Caco-2 (cell line): ENCODE data around the gene PAX4. TPM values are rescaled to one million over a fixed set of nuclear protein-coding genes. Genes with fewer than 3 reads are reported as not detected.

Experiments used
- BruUV-seq: library from RNA; stranded (reverse); fragments of 400-500 nt; replicated peaks from 2 replicates; lab custom pipeline; 2021; lab: Mats Ljungman, UMichigan
- CTCF ChIA-PET: fragments of 300-600 bp; sonication (Branson Sonifier 250); formaldehyde crosslinking; loops from one replicate; lab custom pipeline; 2022; ENCODE audit warnings: antibody characterized with exemption; lab: Charles Lee
- POLR2A ChIA-PET: fragments of 300-600 bp; sonication (Branson Sonifier 250); formaldehyde crosslinking; loops from one replicate; lab custom pipeline; 2022; ENCODE audit warnings: antibody characterized with exemption; lab: Charles Lee
- DNase-seq, 2 experiments: peaks; one replicate each; pipeline versions ENCODE4 v3.0.0 to v3.0.0-alpha.2; 2020 to 2022
- H3K27me3 ChIP-seq: replicated peaks from 2 replicates; pipeline ENCODE4 v1.6.0; 2011; ENCODE audit warnings: low read length; ENCODE audit not compliant: control insufficient read depth, insufficient read depth
- H3K36me3 ChIP-seq: 2 replicates; pipeline ENCODE4 v1.5.1; 2011; ENCODE audit warnings: low read length; ENCODE audit not compliant: control insufficient read depth, insufficient read depth
- H3K4me1 ChIP-seq: fragments of 250-450 bp; sonication (Bioruptor Pico); 2 replicates; pipeline ENCODE4 v1.5.1; 2020; ENCODE audit warnings: mild to moderate bottlenecking
- H3K4me3 ChIP-seq: 2 replicates; pipeline ENCODE4 v1.5.1; 2011; ENCODE audit warnings: low read depth, mild to moderate bottlenecking, control low read depth, low read length
- H3K9me3 ChIP-seq: fragments of 250-450 bp; sonication (Bioruptor Pico); 2 replicates; pipeline ENCODE4 v1.5.1; 2020; ENCODE audit warnings: mild to moderate bottlenecking, moderate library complexity
- H3K27ac Mint-ChIP-seq: one replicate; pipeline ENCODE4 v1.8.0; 2022; ENCODE audit warnings: mixed read lengths; ENCODE audit not compliant: unreplicated experiment
- H3K27me3 Mint-ChIP-seq: one replicate; pipeline ENCODE4 v1.8.0; 2022; ENCODE audit warnings: mixed read lengths; ENCODE audit not compliant: insufficient read depth, unreplicated experiment
- H3K36me3 Mint-ChIP-seq: one replicate; pipeline ENCODE4 v1.8.0; 2022; ENCODE audit warnings: mild to moderate bottlenecking, mixed read lengths; ENCODE audit not compliant: insufficient read depth, unreplicated experiment
- H3K4me1 Mint-ChIP-seq: one replicate; pipeline ENCODE4 v1.8.0; 2022; ENCODE audit warnings: low read depth, mixed read lengths; ENCODE audit not compliant: unreplicated experiment
- H3K4me3 Mint-ChIP-seq: one replicate; pipeline ENCODE4 v1.8.0; 2022; ENCODE audit warnings: mild to moderate bottlenecking, moderate library complexity, mixed read lengths; ENCODE audit not compliant: unreplicated experiment
- H3K9me3 Mint-ChIP-seq: one replicate; pipeline ENCODE4 v1.8.0; 2022; ENCODE audit warnings: mixed read lengths; ENCODE audit not compliant: unreplicated experiment
- intact Hi-C: fragments of 100-400 bp; cut with micrococcal nuclease; formaldehyde crosslinking; loops from one replicate; pipeline ENCODE4 v1.10.0; 2022; ENCODE audit not compliant: unreplicated experiment
- total RNA-seq: library from RNA; stranded (reverse); gene quantifications from 2 replicates; pipeline ENCODE4 v1.2.3, GENCODE V29; 2022
- TF ChIP-seq, protein P1 (sequence below), 2 experiments: fragments of 200-600 bp in 1 of 2; IDR thresholded peaks; 1 replicate in 1 of 2; 2 replicates in 1 of 2; pipeline versions ENCODE4 v1.5.1 to v1.8.0; 2011 to 2022; ENCODE audit warnings: antibody characterized with exemption in 1 of 2, control low read depth in 1 of 2, inconsistent platforms in 1 of 2, low read depth in 1 of 2, low read length in 1 of 2, mild to moderate bottlenecking in 1 of 2, moderate library complexity in 1 of 2; ENCODE audit not compliant: insufficient read depth in 1 of 2, severe bottlenecking in 1 of 2, unreplicated experiment in 1 of 2

PAX4 gene
- total RNA-seq, 1 experiment from 2014 or later: not detected

DNA sequence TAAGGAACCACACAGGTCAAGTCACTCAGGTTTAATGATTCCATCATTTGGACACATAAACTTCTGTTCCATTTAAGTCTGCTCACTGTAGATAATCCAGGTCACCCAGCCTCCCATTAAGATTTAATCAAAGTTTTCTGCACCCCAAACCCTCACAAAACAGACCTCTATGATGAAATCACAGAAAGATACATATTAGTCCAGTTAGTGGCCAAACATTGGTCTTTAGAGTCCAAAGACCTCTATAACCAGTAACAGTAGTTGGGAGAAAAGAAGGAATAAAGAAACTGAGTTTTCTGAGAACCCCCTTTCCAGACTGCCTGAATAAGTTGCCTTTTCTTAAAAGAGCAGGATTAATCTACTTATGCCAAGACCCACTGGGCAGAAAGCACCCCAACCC, 37.3 kb downstream of the PAX4 start:
- DNase-seq: no peak
- intact Hi-C loops: loop anchor here (10.0 kb wide), 1 partner anchor 186 kb away; the partner anchor contains the start of gene ZNF800
- H3K4me3 Mint-ChIP-seq: no peak overlapping the region
- 0 out of 2 replicates have a peak, but pooled peaks cover 6% of the 10 kb centered on the region for H3K4me1 ChIP-seq
- no peaks in the 10 kb centered on the region for H3K9me3 Mint-ChIP-seq
- H3K36me3 Mint-ChIP-seq: peaks cover 11% of the 10 kb centered on the region
- TF ChIP-seq, protein P1, sequence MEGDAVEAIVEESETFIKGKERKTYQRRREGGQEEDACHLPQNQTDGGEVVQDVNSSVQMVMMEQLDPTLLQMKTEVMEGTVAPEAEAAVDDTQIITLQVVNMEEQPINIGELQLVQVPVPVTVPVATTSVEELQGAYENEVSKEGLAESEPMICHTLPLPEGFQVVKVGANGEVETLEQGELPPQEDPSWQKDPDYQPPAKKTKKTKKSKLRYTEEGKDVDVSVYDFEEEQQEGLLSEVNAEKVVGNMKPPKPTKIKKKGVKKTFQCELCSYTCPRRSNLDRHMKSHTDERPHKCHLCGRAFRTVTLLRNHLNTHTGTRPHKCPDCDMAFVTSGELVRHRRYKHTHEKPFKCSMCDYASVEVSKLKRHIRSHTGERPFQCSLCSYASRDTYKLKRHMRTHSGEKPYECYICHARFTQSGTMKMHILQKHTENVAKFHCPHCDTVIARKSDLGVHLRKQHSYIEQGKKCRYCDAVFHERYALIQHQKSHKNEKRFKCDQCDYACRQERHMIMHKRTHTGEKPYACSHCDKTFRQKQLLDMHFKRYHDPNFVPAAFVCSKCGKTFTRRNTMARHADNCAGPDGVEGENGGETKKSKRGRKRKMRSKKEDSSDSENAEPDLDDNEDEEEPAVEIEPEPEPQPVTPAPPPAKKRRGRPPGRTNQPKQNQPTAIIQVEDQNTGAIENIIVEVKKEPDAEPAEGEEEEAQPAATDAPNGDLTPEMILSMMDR (IDR thresholded peaks at IDR 0.05; ENCODE audit: insufficient read depth in 1 of 2, low read depth in 1 of 2, low read length in 1 of 2, severe bottlenecking in 1 of 2, unreplicated experiment in 1 of 2): no peak
- no peak overlapping the region for H3K27ac Mint-ChIP-seq
- CTCF ChIA-PET: no interaction called here
- peaks cover 21% of the 10 kb centered on the region for H3K4me1 Mint-ChIP-seq
- no peak overlapping the region for H3K4me3 ChIP-seq
- no peaks in the 10 kb centered on the region for H3K27me3 Mint-ChIP-seq
- BruUV-seq: no TSS peak
- no peaks in the 10 kb centered on the region for H3K27me3 ChIP-seq
- POLR2A ChIA-PET: no interaction called here
- H3K36me3 ChIP-seq: peaks cover 4% of the 10 kb centered on the region
- H3K9me3 ChIP-seq: no peaks in the 10 kb centered on the region

DNA sequence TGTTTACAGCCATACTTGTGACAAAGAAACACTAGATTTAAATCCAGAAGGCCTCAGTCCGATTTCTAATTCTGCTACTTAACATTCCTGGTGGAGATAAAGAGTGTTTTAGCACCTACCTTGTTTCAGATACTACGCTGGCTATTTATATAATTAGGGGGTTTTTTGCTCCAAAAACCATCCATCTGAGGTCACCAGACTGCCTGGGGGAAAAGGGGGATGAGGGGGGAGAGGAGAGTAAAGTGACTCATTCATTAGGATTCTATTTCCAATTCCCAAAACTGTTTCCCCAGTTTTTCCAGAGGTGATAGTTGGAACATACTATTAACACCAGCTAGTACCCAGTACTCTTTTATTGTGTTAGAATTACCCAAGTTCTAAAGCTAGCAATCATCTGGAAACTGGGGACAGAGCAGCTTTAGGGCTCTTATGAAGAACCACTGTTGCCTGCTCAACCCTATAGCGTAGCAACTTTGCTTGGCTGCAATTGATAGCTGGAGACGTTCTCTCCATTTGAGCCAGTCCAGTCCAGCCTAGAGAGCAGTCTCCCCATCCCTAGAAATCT, 39.1 kb downstream of the PAX4 start:
- Mint-ChIP-seq H3K4me3 (no peak overlapping the region), H3K4me1 (peaks cover 10% of the 10 kb centered on the region), H3K36me3 (no peaks in the 10 kb centered on the region), H3K27me3 (no peaks in the 10 kb centered on the region), H3K27ac (no peak overlapping the region), H3K9me3 (no peaks in the 10 kb centered on the region)
- CTCF ChIA-PET: no interaction called here
- no peaks in the 10 kb centered on the region for H3K27me3 ChIP-seq
- no peaks in the 10 kb centered on the region for H3K9me3 ChIP-seq
- TF ChIP-seq, protein P1 (IDR thresholded peaks at IDR 0.05; ENCODE audit: insufficient read depth in 1 of 2, low read depth in 1 of 2, low read length in 1 of 2, severe bottlenecking in 1 of 2, unreplicated experiment in 1 of 2): no peak
- intact Hi-C loops: no loop called here
- POLR2A ChIA-PET: interaction anchor here (0.7 kb wide), 1 partner anchor 81 kb away, joined by 3 read pairs; no protein-coding TSS in a partner anchor
- H3K4me1 ChIP-seq: no peaks in the 10 kb centered on the region
- no peak for DNase-seq
- H3K36me3 ChIP-seq: peaks cover 4% of the 10 kb centered on the region
- no peak overlapping the region for H3K4me3 ChIP-seq
- no TSS peak for BruUV-seq

DNA sequence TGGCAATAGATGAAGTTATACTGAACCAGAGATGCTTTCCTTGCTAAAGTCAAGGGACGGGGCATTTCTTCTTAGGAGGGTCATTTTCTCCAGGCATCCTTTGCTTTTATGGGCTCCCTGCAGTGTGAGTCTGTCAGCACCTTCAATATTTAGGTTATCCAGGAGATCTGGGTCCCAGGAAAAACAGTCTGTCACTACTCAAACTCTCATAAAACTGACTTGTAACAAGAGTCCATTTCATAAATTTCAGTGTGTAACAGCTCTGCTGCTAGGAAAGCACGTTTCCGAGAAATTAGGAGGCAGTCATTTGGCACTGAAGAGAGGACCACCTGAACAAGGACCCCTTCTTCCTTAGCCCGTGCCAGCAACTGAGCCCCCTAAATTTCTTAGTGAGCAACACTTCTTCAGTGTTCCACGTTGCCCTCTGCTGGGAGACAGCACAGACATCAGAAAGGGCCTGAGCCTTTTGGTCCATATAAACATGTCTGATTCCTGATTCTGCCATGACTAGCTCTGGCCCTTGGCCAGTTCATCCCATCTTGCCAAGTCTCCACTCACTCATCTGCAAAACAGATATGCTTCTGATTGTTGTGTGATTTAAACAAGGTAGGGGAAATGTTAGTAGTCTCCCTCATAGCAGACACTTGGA, 39.8 kb downstream of the PAX4 start:
- TF ChIP-seq, protein P1 (IDR thresholded peaks at IDR 0.05; ENCODE audit: insufficient read depth in 1 of 2, low read depth in 1 of 2, low read length in 1 of 2, severe bottlenecking in 1 of 2, unreplicated experiment in 1 of 2): peak; percentile 16 to 35
- ChIA-PET POLR2A (no interaction called here), CTCF (no interaction called here)
- no peak overlapping the region for H3K27ac Mint-ChIP-seq
- no peaks in the 10 kb centered on the region for H3K36me3 Mint-ChIP-seq
- Histone ChIP-seq H3K9me3 (no peaks in the 10 kb centered on the region), H3K4me1 (no peaks in the 10 kb centered on the region), H3K36me3 (peaks cover 4% of the 10 kb centered on the region), H3K4me3 (no peak overlapping the region), H3K27me3 (no peaks in the 10 kb centered on the region)
- peaks cover 4% of the 10 kb centered on the region for H3K4me1 Mint-ChIP-seq
- intact Hi-C loops: no loop called here
- no peaks in the 10 kb centered on the region for H3K27me3 Mint-ChIP-seq
- no peaks in the 10 kb centered on the region for H3K9me3 Mint-ChIP-seq
- no peak overlapping the region for H3K4me3 Mint-ChIP-seq
- BruUV-seq: no TSS peak
- DNase-seq: no peak
